GM19452 (cell line): ENCODE measurements around the gene KYAT1.
"Not testable (repeated sequence)": the region's sequence is repeated elsewhere in the genome, so short reads cannot be mapped to it uniquely, and the experiment has no call there.

Experiments
- ATAC-seq: cut with Tn5 transposase; IDR thresholded peaks from one replicate; pipeline ENCODE4 v1.9.1; 2021; ENCODE audit not compliant: unreplicated experiment

Gene KYAT1

DNA sequence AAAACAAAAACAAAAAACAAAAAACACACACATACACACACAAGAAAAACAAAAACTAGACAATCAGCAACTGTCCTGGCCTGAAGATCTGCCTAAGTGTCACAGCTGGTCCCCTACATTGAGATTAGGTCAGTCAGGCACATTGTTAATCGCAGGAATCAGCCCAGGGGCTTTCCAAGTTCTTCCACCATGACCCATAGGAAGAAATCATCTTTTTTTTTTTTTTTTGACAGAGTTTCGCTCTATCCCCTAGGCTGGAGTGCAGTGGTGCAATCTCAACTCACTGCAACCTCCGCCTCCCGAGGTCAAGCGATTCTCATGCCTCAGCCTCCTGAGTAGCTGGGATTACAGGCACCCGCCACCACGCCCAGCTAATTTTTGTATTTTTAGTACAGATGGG, 38.6 kb downstream of the KYAT1 start:
- not testable (repeated sequence) for ATAC-seq

DNA sequence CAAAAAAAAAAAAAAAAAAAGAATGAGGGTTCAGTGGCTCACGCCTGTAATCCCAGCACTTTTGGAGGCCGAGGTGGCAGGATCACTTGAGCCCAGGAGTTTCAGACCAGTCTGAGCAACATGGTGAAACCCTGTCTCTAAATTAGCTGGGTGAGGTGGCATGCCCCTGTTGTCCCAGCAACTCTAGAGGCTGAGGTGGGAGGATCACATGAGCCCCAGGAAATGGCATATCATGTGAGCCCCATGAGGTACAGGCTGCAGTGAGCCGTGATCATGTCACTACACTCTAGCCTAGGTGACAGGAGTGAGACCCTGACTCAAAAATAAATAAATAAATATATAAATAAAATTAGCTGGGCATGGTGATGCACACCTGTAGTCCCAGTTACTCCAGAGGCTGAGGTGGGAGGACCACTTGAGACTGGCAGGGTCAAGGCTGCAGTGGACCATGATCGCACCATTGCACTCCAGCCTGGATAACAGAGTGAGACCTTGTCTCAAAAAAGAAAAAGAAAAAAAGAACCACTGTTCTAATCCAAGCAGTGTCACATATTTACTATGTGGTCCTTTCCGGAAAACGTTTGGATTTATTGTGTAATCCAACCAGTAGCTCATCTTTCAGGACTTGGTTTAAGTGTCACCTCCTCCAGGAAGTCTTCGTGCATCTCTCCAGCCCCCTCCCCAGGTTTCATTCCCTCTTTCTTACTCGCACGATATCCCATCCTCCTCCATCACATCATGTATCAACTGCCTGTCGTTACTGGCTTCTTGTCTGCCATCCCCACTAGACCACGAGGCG, 39.9 kb downstream of the KYAT1 start:
- no peak for ATAC-seq

DNA sequence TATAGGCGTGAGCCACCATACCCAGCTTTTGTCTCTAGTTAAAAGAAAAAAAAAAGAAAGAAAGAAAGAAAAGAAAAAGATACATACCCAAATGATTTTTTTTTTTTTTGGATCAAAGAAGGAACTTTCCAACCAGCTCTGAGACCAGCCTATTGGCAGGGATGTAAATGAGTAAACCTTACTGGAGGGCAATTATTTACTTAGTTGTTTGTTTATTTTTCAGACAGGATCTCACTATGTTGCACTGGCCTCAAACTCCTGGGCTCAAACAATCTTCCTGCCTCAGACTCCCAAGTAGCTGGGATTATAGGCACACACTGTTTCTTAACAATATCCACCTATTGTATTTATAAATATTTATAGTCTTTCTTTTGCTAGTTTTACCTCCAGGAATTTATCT, 41.2 kb downstream of the KYAT1 start:
- ATAC-seq, result no peak

DNA sequence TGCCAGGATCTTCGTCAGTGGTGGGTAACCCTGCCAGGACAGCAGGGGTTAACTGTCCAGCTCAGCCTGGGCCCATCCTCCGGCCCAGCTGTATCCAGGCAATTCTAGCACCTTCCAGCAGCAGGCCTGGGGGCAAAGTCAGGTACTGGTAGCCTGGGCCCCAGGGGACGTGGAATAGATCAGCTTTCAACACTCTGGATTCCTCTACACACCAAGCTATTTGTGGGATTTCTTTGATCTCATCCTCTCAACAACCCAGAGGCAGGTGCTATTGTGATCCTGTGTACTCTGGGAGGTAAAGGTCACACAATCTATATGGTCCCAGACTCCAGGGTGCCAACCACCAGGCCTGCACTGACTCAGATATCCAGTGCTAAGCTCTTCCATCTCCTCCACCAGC, 43.4 kb downstream of the KYAT1 start:
- no peak for ATAC-seq

DNA sequence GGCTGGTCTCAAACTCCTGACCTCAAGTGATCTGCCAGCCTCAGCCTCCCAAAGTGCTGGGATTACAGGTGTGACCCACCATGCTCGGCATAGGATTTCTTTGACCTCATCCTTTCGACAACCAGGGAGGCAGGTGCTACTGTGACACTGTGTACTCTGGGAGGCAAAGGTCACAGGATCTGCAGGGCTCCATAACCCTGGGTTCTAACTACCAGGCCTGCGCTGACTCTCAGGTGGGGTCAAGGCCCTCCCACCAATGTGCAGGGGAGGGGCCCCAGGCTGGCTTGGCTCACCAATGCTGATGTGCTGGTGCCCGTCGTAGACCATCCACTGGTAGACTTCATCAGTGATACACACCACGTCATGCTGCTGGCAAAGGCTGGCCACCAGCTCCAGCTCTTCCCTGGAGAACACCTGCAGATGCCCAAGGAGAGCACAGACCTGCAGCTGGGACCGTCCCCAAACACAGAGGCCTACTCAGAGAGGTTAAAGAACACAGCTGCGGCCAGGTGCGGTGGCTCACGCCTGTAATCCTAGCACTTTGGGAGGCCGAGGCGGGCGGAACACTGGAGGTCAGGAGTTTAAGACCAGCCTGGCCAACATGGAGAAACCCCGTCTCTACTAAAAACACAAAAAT, 45.1 kb downstream of the KYAT1 start:
- ATAC-seq, result no peak

DNA sequence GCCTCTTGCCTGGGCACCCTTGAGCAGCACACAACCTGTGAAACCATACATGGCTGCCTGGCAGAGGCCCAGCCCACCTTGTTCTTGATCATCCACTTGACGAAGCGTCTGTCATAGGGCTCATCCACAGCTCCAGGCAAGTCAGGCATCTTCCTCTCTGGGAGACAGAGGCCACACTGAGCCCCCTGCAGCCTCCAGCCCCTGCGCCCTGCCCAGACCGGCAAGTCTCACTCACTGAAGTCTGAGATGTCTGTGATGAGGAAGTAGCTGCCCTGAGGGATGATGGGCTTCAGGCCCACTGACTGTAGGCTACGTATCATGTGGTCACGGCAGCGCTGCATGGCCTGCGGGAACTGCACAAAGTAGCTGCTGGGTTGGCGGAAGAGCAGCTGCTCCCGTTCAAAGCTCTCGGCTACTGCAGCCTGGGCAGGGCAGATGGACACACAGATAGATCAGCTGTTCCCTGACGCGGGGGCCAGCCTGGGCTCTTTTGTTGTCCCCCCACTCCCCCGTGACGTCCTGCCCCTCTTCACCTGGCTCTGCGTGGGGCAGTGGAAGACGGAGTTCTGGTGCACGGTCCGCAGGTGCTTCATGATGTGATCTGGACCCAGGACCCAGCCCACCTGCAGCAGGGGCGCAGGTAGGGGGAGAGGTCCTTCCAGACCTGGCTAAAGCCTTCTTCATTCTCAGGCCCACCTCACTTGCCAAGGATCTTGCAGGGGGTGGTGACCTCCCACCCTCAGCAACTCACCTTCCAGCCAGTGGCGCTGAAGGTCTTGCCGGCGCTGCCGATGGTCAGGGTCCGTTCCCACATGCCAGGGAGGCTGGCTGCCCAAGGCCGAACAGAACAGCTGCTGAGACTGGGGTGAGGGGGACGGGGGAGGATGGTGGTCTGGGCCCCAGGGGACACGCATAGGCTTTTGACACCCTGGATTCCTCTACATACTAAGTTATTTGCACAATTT, 46.2 kb downstream of the KYAT1 start:
- no peak for ATAC-seq

DNA sequence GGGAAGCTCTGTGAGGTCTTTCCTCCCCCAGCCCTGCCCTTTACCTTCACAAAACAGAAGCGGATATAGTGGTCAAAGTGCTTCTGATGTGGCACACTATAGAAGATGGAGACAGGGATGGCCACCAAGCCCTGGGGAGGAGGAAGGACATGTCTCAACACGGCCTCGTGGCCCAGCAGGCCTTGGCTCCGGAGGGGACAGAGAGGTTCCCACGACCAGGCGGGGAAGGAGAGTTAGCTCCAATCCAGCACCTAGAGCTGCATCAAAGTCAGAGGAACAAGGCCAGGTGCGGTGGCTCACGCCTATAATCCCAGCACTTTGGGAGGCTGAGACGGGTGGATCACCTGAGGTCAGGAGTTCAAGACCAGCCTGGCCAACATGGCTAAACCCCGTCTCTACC, 48.1 kb downstream of the KYAT1 start:
- ATAC-seq, result no peak

DNA sequence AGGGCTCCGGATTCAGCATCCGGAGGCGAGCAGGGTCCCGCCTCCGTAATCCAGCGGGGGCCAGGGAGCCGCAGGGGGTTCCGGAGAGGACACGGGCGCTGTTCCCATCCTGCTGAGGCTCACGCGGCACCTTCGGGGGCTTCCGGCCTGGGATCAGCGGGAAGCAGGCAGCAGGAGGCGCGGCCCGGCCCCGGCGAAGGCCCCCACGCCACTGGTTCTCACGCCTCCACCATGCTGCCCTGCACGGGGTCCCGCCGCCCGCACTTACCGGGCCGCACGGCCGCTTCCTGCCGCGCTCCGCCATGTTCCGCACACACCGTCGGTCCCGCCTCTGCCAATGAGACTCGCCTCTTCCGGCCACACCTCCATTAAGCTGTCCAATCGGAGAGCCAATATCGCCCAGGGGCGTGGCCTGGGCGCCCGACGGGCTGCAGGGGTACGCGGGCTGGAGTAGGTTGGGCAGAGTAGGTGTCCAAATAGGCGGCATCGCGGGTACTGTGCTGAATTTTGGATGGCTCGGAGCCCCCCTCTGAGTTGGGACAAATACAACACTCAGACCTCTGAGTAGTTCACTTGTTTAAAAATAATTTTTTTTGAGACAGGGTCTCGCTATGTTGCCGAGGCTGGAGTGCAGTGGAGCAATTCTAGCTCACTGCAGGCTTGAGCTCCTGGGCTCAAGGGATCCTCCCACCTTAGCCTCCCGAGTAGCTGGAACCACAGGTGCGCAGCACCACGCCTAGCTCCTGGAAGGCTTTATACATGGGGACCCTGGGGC, 52.1 kb downstream of the KYAT1 start, which contains the start of gene SPOUT1:
TSS of gene SPOUT1 (minus strand) at position 318 of the 775 bp plus-strand sequence. CDS start at position 304, 14 bp downstream.
- peak; percentile 98 for ATAC-seq

DNA sequence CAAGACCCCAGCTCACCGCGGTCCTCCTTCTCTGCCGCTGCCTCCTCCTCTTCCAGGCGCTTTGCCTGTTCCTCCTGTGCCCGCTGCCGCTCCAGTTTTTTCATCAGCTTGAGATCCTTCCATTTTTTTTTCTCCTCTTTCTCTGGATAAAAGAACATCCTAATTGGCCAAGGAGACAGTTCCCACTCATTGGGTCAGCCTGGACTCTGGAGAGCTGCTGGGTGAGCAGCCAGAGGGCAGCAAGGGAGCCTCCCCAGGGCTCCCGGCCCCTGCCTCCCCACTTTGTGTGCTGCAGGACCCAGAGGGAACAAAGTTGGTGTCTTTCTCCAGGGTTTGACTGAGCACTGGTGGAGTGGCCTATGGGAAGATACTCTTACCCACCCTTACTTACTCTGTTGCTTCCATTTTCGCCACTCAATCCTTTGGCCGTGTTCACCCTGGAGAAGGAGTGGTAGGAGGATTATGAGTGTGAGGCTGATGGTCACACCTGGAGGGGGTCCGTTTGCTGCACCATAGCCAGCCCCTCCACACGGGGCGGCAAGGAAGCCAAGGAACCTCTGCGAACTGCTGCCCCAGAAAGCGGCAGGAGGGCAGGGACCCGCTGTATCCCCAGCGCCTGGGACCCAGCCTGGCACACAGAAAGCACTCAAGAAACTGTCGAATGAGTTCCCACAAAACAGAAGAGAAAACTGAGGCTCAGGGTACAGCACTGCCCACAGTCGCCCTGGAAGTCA, 52.9 kb downstream of the KYAT1 start:
- ATAC-seq, result no peak

DNA sequence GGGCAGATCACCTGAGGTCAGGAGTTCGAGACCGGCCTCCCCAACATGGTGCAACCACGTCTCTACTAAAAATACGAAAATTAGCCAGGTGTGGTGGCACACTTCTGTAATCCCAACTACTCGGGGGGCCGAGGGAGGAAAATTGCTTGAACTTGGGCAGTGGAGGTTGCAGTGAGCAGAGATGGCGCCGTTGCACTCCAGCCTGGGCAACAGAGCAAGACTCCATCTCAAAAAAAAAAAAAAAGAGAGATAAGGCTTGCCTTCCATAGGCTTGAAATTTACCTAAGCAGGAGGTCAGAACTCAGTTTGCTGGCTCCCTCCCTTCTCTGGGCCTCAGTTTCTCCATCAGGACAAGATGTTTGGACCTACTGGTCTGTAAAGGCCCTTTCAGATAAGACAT, 53.5 kb downstream of the KYAT1 start:
- no peak for ATAC-seq

DNA sequence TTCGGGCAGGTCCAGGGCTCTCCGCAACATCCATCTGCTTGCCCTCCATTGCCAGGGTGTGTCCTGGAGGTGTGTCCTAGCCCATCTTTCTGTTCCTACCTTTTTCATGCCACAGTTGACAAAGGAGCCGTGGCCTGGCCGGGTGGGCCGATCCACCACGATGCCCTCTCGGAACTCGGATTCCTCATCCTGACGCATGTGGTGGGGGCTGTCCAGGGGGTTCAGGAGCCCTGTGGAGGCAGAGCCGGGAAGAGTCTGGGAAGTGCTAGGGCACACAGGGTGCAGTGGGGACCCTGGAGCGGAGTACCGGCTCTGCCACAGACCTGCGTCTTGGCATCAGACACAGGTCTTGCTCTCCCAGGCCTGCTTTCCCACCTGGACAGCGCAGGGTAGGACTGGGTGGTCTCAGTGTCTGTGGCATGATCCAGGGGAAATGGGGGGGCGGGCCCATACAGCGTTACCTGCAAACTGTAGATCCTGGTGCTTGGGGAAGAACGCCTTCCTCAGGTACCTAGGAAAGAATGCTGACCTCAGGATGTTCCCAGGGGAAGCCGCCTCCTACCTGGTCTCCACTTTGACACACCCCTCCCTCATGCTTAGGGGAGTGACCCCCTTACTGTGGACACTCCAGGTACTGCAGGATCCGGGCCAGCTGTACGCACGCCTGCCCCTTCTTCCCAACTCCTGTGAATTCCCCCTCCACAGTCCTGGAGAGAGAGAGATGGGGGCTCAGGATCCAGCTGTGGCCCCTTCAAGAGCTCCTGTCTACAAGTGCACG, 55.6 kb downstream of the KYAT1 start:
- no peak for ATAC-seq

DNA sequence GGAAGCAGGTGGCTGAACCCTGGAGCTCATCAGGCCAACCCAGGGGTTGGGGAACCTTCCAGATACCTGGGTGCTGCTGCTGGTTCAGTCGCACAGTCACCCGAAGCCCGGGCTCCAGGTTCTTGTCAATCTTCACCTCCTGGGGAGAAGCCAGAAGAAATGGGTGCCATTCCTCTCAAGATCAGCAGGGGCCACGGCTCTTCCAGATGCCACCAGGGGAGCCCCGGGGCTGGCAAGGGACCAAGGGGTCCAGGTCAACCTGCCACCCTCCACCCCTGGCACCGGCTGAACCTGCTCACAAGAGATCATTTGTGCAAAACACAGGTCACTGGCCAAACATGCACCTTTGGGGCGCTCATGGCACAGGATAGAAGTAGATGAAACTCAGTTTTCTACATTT, 56.8 kb downstream of the KYAT1 start:
- no peak for ATAC-seq

DNA sequence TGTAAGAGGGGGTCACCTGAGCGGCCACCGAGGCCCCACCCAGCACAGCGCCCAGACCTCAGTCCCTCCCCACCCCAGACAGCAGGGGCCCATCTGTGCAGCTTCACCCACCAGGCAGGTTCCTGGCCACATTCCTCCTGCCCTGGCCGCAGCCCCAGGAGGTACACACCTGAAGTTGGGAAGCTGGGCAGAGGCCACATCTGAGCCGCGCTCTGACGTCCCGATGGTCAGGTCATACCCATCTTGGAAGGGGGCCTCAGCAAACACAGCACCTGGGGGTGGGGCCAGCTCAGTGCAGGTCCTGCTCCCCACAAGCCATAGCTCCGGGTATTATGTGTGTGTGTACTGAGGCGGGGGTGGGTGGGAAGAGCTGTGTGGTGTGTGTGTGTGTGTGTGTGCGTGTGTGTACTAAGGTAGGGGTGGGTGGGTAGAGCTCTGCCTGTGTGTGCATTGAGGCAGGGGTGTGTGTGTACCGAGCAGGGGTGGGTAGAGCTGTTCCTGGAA, 57.8 kb downstream of the KYAT1 start:
- ATAC-seq, result no peak

DNA sequence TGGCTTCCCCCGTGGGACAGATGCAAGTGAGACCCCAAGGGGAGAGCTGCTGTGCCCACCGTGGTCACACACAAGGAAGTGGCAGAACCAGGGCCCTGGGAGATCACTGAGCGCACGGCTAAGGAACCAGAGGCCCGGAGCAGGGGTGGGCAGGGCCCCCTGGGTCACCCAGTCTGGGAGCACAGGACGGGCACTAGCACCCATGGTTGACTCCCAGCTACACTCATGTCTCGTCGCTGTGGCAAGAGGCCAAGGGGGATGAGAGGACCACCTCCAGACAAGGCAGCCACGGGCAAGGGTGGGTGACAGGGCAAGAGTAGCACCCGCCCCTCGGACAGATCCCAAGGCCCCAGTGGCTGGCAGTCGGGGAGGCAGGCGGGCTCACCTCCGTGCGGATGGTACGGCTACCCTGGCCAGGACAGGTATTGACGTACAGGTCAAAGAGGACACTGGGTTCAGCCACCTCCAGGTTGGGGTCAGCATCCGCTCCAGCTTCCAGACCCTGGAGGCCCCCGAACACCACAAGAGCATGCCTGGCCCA, 58.3 kb downstream of the KYAT1 start:
- ATAC-seq, result no peak

DNA sequence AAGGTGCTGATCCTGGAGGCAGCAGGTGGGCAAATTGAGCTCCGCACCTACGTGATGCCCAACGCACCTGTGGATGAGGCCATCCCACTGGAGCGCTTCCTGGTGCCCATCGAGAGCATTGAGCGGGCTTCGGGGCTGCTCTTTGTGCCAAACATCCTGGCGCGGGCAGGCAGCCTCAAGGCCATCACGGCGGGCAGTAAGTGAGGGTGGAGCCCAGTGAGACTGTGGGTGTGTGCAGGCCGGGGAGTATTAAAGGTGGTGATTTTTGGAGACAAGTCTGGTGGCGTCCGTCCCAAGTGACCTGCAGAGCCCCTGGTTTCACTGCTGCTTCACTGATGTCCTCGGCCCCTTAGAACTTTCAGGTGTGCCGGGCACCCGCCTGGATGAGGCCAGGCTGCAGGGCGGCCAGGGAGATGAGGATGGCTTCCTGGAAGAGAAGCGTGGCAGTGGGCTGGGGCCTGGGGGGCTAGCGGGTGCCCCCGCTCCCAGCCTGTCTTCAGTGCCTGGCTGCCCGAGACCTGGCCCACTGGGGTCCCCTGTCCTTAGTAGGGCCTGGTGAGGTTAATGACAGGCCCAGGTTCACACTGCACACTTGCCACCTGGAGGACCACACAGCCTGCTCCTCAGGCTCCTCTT, 59.2 kb downstream of the KYAT1 start:
- no peak for ATAC-seq

DNA sequence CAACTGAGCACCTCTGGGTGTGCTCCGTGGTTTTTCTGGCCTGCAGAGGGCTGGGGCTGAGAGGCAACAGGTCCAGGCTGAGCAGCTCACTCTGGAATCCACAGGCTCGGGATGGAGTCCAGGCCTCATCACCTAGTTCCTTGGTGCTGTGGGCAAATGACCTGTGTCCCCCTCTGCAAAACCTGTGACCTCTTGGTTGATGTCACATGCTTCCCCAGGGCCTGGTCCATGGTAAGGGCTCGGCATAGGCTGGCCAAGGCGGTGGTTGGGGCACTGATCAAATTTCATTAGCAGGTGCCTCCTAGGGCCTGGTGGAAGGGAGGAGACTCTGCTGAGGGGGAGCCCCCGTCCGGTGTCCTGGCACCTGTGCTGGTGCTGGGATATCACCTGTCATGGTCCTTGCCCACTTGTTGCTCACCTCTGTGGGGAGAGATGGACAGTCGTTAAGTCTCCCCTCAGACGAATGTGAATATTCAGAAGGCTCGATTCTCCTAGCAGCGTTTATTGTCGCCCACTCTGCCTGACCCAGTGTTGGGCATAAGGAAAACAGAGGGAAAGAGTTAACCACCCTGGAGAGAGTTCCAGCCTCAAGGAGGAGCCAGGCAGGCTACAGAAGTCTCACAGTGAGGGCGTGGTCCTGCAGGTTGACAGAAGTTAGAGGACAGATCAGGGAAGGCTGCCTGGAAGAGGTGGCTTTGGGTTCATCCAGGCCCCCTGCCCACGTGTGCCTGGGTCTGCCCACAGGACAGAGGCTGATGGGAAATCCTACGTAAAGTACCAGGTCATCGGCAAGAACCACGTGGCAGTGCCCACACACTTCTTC, 60.0 kb downstream of the KYAT1 start:
- ATAC-seq, result no peak
